HG03060 (cell line): ENCODE results near the gene ATG14.
A peak's percentile ranks its signal among the peaks of the same experiment; 100 is the strongest.
"Not testable (repeated sequence)": the region's sequence is repeated elsewhere in the genome, so short reads cannot be mapped to it uniquely, and the experiment has no call there.

Experiments used
- ATAC-seq: cut with Tn5 transposase; IDR thresholded peaks from one replicate; pipeline ENCODE4 v1.9.1; 2021; ENCODE audit warnings: low read depth, moderate number of reproducible peaks; ENCODE audit not compliant: unreplicated experiment

ATG14 gene

GRCh38 chr14:55411426-55412389, at the start of gene ATG14:
TSS of gene ATG14 (minus strand) at chr14:55411830. CDS start at chr14:55411822, 8 bp downstream.
- no peak for ATAC-seq

DNA sequence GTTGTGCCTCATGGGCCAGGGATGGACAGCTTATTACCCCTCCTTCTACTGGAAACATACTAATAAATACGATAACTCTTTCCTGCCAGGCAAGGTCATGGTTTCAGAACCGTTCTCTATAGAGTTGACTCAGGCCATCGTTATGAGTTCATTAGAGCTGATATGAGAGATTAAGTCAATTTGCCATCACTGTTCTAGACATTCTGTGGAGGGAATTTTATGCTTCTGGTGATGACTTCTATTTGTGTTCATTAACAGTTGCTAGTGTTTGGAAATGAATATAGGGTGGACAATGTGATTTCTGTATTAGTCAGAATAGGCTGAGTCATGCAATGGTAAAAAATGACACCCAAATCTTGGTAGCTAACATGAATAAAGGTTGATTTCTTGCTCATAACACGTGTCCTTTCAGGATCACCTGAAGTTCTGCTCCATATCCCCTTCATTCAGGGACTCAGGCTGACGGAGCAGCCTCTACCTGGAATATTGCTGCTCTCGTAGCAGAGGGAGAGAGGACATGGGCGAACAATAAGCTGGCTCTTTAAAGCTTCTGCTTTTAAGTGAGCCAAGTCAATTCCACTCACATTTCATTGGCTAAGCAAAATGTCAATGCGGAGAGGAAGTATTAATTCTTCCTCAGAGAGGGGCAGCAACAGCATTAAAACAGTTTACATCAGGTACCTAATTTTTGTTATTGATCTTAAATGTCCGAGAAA, 47.3 kb upstream of the ATG14 start:
- ATAC-seq: peak; percentile 67

DNA sequence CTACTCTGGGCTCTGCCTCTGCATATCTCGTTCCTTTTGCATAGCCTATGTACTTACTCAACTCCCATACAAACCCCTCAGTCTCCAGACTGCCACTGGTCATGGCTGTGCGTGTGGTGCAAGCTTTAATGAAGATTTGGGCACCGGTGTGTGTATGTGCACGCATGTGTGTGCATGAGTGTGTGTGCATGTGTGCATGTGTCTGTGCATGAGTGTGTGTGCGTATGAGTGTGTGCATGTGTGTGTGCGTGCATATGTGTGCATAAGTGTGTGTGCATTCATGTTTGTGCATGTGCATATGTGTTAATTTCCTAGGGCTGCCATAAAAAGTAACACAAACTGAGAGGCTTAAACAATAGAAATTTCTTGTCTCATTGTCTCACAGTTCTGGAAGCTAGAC, 45.9 kb upstream of the ATG14 start:
- ATAC-seq: no peak

GRCh38 chr14:55456411-55456810, 44.8 kb upstream of the ATG14 start:
- ATAC-seq: not testable (repeated sequence)

GRCh38 chr14:55454264-55455002, 42.8 kb upstream of the ATG14 start:
- no peak for ATAC-seq

- ATAC-seq: no peak
Measured at GRCh38 chr14:55451950-55452349, 40.3 kb upstream of the ATG14 start.

DNA sequence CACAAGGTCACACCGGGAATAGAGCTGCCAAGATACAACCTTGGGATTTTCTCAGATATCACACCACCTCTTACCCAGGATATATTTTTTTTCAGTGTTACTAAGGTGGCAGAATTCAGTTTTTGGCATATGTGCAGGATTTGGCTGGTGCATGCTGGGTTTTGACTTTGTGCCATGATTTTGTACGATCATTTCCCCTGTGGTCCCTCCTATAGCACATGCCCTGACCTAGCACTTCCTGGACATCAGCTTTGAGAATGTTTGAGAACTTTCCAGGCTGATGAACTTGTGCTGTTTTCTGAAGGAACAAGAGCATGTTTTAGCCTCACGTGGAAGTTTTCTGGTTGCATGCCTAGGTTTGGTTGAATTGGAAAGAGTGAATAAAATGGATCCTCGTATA, 39.8 kb upstream of the ATG14 start:
- no peak for ATAC-seq

DNA sequence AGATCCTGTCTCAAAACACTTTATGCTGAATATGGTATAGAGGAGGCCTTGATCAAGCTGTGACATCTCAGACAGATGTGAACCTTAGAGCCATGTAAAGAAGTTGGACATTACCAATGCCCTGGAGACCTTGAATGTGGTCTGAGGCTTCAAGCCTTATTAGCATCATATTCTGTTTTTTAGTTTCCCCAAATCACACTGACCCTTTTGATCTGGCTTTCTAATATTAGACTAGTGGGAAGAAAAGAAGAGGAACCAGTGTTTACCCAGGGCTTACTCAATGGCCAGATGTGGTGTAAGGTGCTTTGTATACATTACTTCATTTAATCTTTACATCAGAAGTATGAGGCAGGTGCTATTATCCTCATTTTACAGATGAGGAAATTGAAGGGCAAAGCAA, 39.4 kb upstream of the ATG14 start:
- ATAC-seq: no peak

DNA sequence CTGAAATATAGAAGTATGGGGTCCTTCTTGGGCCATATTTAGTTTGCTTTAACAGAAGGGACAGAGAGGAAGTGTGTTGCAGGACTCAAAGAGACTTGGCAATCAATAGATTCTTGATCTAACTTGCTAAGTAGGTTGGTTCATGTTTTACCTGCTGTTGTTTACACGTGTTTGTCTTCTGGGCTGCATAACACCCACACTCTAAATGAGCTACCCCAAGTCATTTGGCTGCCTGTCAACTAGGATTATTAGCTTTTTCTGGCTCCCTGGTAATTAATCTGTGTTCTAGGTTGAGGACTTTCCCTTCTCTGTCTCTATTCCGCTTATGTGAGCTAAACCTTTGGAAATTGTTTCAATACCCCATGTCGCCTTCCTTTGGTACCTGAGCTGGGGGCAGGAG, 38.9 kb upstream of the ATG14 start:
- ATAC-seq: no peak

DNA sequence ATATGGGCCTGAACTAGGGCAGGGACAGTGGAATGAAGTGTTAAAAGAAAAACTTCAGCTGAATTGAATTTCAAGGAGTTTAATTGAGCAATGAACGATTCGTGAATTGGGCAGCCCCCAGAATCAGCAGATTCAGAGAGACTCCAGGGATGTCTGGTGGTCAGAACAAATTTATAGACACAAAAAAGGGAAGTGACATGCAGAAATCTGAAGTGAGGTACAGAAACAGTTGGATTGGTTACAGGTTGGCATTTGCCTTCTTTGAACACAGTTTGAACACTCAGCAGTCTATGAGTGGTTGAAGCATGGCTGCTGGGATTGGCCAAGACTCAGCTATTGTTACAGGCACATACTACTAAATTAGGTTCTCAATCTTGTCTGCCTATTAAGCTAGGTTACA, 38.5 kb upstream of the ATG14 start:
- no peak for ATAC-seq

- no peak for ATAC-seq
Measured at GRCh38 chr14:55449116-55449515, 37.5 kb upstream of the ATG14 start.

GRCh38 chr14:55448141-55448614, 36.5 kb upstream of the ATG14 start:
- ATAC-seq: no peak

DNA sequence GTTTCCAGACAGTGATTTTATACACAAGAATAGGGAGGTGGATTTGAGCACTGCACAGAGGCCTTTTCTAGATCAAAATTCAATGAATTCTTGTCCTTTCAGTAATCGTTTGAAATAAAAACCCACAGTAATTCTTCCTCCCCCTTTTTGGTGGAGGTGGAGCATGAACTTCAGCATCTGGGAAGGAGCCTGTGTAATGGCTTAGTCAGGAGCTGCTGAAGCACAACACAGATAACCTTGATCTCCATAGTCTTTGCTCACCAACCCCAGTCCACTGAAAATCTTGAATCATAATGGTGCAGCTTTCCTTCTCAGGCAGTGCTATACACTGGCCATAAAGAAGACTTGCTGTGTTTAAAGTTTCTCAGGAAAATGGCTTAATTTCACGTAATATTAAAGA, 35.2 kb upstream of the ATG14 start:
- no peak for ATAC-seq

DNA sequence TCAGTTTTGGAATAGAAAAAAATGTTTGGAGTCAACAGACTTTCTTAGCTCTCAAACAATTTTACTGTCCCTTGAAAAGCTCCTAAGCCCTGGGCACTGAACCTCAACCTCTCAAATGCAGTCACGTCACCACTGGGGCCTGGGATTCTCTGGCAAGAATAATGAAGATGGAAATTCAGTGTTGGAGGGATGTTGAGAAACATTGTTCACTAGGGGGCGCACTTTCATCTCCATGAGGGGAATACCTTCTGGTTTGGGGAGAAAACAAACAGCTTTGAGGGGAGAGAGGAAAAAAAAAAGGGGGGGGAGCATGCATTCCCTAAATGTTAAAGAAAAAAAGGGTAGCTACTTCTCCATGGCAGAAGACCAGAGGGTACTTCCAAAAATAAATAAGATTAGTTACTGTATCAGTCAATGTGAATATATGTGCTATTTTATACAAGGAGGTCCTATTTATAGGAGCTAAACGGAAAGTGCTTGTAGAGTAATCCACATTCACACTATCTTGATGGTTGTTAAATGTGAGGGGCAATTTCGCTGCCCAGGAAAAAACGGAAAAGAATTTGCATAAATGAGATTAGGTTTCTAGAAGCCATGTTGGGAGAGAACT, 34.6 kb upstream of the ATG14 start:
- no peak for ATAC-seq

DNA sequence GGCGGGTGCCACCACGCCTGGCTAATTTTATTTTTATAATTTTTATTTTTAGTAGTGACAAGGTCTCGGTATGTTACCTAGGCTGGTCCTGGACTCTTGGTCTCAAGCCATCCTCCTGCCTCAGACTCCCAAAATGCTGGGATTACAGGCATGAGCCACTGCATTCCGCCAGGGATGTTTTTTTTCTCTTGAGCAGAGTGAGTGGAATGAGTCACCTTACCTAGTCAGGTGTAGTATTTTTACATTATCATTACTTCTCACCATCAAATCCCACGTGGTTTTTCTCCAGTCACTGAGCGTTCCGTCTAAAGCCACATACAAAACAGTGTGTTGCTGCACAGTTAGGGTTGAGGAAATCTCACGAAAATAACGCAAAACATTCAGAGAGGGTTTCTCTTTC, 29.7 kb upstream of the ATG14 start:
- ATAC-seq: no peak

DNA sequence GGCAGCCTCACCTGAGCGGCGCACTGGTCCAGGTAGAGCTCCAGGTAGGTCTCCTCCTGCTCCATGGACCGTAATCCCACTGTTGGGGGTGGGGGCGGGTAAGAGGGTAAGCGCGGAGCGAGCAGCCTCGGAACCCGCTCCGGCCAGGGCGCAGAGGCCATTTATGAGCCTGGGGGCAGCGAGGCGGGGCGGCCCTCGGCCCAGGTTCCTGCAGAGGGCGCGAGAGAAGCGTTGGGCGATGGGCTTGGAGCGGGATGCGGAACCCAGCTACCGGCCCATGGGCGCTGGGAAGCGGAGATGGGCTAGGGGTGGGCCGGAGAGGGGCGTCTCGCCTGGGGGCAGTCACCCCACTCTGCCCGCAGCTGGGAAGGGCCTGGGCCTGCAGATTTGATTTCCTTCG, 28.8 kb upstream of the ATG14 start, which contains the start of gene TBPL2:
Gene TBPL2, minus strand, starts transcription at position 232 of the 400 bp plus-strand sequence. Its CDS starts 167 bp downstream, at position 65.
- ATAC-seq: no peak

DNA sequence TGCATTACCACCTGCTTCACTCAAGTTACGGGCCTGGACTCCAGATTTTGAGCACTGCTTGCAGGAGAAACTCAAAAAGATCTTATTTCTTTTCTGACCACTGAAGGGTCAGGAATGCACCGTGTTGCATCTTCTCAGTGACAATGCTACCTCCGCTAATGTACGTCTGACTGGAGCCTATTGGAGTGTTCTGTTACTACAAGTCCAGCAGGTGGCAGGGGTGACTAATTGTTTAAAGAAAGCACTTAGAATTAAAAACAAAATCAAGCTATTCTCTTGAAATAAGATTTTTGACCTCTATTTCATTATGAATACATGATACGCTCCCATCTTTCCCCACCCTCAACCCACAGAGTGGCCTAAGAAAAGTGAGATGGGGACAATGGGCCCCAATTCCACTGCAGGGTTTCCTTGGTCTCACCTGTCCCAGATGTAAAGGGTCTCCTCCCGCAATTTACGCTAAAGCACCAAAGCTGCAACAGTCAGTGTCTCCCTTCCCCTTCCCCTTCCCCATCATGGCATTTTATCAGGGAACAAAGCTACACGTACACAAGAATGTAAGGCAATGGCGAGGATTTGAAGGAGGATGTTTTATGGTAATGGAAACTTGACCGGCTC, 26.5 kb upstream of the ATG14 start:
- ATAC-seq: no peak

DNA sequence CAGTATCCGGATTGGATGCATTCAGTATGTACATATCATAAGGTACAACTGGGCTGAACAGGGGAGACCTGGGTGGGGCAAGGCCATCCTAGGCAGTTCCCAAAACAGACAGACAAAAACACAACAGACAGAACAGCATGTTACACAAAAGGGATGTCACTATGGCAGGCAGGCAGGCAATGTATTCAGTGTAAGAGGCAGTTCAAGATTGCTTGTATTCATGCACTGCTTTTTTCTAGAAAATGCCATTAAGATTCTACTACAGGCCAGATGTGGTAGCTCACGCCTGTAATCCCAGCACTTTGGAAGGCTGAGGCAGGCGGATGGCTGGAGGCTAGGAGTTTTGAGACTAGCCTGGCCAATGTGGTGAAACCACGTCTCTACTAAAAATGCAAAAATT, 25.3 kb upstream of the ATG14 start:
- ATAC-seq: no peak

DNA sequence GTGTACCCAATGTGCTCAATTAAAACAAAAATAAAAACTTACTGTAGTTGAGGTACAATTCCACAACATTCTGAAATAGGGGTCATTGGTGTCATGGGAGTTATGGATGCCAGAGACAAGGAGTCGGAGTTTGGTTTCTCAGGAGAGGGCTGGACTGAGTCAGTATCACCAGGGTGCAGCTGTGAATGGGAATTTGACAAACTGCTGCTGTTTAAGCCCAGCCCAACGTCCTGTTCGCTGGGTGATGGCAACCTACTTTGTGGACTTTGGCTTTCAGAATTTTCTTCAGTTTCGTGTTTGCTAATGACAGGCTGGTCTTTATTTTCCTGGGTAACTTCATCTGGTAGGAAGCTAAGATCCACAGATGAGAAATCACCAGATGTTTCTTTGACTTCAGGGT, 24.9 kb upstream of the ATG14 start:
- ATAC-seq: no peak

DNA sequence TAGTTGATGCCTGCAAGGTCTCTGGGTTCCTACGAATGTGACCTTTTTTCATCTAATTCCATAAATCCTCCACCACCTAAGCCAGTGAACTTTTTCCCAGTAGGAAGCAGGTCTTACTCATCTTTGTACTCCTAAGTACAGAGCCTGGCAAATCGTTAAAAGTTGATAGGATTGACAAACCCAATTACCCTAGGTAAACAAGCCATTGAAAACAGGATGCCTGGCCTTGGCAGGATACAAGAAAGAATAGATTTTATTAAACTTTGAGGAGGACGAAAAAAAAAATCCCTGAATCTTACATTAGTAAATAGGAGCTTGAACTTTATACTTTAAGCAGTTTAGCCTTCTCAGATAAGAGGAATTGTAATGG, 23.2 kb upstream of the ATG14 start:
- no peak for ATAC-seq
